Body of pancreas (tissue), 4 donors: ENCODE data around the gene SLC7A8. TPM values are rescaled to one million over a fixed set of nuclear protein-coding genes. Genes with fewer than 3 reads are reported as not detected.

Experiments used
- ATAC-seq: fragments of 150-250 bp; one replicate; pipeline ENCODE4 v1.9.1; 2016
- DNase-seq, 4 donors: peaks; one replicate each; pipeline ENCODE4 v3.0.0-alpha.2; 2019
- H3K27ac ChIP-seq, 4 donors: fragments of 200-600 bp; sonication (generic); 1 replicate in 3 of 4; 2 replicates in 1 of 4; pipeline versions ENCODE4 v1.5.1 to v1.6.1; 2016 to 2019; ENCODE audit warnings: mild to moderate bottlenecking in 1 of 4, mixed read lengths in 1 of 4, moderate library complexity in 1 of 4
- H3K27me3 ChIP-seq, 2 donors: fragments of 200-600 bp; sonication (generic); one replicate each; pipeline ENCODE4 v1.6.0; 2016; ENCODE audit warnings: mild to moderate bottlenecking in 1 of 2
- H3K36me3 ChIP-seq, 2 donors: fragments of 200-600 bp; sonication (generic); replicated peaks in 1 of 2; 2 replicates each; pipeline ENCODE4 v1.5.1; 2016; ENCODE audit warnings: low read depth in 2 of 2; ENCODE audit not compliant: insufficient read depth in 1 of 2
- H3K4me1 ChIP-seq: fragments of 200-600 bp; sonication (generic); one replicate; pipeline ENCODE4 v1.6.0; 2016
- H3K4me3 ChIP-seq, 2 donors: fragments of 200-600 bp; sonication (generic); 1 replicate in 1 of 2; 2 replicates in 1 of 2; pipeline ENCODE4 v1.5.1; 2016 to 2019
- H3K9me3 ChIP-seq, 3 donors: fragments of 200-600 bp; sonication (generic); 1 replicate in 2 of 3; 2 replicates in 1 of 3; pipeline ENCODE4 v1.5.1; 2016
- POLR2A ChIP-seq, 3 donors: fragments of 450-650 bp; IDR thresholded peaks; one replicate each; pipeline ENCODE4 v1.6.1; 2016; ENCODE audit warnings: antibody characterized with exemption in 3 of 3, mild to moderate bottlenecking in 2 of 3
- WGBS, 2 donors: methylation state at CpG; one replicate each; pipeline ENCODE4 v1.1.5; 2017; 5-methylcytosine and 5-hydroxymethylcytosine counted together
- intact Hi-C: fragments of 100-400 bp; cut with DNase I; formaldehyde crosslinking; loops from one replicate; pipeline ENCODE4 v1.15.1; 2023
- total RNA-seq, 2 donors: library from RNA; depleted of rRNA; stranded (reverse); fragments of >200 nt; gene quantifications; one replicate each; pipeline ENCODE4 v1.1.0, GENCODE V29; 2016
- TF ChIP-seq, protein P1 (sequence below), 7 experiments: fragments of 450-650 bp in 4 of 7; fragments of 200-600 bp in 3 of 7; sonication (generic) in 3 of 7; IDR thresholded peaks; one replicate each; pipeline ENCODE4 v1.5.1; 2016 to 2019; ENCODE audit warnings: antibody characterized with exemption in 7 of 7

SLC7A8 gene
- total RNA-seq, 2 donors from 2014 or later, result 17.8 to 18.2 TPM

- no peak for TF ChIP-seq POLR2A (IDR thresholded peaks at IDR 0.05)
- TF ChIP-seq, protein P1, sequence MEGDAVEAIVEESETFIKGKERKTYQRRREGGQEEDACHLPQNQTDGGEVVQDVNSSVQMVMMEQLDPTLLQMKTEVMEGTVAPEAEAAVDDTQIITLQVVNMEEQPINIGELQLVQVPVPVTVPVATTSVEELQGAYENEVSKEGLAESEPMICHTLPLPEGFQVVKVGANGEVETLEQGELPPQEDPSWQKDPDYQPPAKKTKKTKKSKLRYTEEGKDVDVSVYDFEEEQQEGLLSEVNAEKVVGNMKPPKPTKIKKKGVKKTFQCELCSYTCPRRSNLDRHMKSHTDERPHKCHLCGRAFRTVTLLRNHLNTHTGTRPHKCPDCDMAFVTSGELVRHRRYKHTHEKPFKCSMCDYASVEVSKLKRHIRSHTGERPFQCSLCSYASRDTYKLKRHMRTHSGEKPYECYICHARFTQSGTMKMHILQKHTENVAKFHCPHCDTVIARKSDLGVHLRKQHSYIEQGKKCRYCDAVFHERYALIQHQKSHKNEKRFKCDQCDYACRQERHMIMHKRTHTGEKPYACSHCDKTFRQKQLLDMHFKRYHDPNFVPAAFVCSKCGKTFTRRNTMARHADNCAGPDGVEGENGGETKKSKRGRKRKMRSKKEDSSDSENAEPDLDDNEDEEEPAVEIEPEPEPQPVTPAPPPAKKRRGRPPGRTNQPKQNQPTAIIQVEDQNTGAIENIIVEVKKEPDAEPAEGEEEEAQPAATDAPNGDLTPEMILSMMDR (IDR thresholded peaks at IDR 0.05), result no peak
- Histone ChIP-seq H3K4me1 (peaks cover 18% of the 10 kb centered on the region), H3K4me3 (no peak overlapping the region), H3K27me3 (no peaks in the 10 kb centered on the region), H3K9me3 (no peaks in the 10 kb centered on the region), H3K27ac (no peak overlapping the region), H3K36me3 (no peaks in the 10 kb centered on the region)
- ATAC-seq, result no peak
- 24 to 30% methylated on average over 3 of the region's 3 CpGs for WGBS, 2 donors
- no peak for DNase-seq
- intact Hi-C loops, result no loop called here
Observed at GRCh38 chr14:23193432-23193831, 10.0 kb upstream of the SLC7A8 start.

GRCh38 chr14:23187925-23188324 is 4.5 kb upstream of the SLC7A8 start:
- no peak for DNase-seq
- no peak for TF ChIP-seq POLR2A (IDR thresholded peaks at IDR 0.05)
- TF ChIP-seq, protein P1 (IDR thresholded peaks at IDR 0.05), result no peak
- H3K4me1 ChIP-seq, result no peaks in the 10 kb centered on the region
- H3K4me3 ChIP-seq, result no peak overlapping the region
- no peaks in the 10 kb centered on the region for H3K36me3 ChIP-seq
- H3K9me3 ChIP-seq, result no peaks in the 10 kb centered on the region
- no peaks in the 10 kb centered on the region for H3K27me3 ChIP-seq
- intact Hi-C loops, result loop anchor here (5.0 kb wide), 1 partner anchor 71 kb away; the partner anchor contains the start of gene CEBPE
- no peak for ATAC-seq
- H3K27ac ChIP-seq, result no peak overlapping the region
- WGBS, 2 donors, result 75 to 79% methylated on average over 2 of the region's 2 CpGs

- intact Hi-C loops, result loop anchor here (5.0 kb wide), 1 partner anchor 70 kb away; the partner anchor contains the start of gene CEBPE
- 35 to 40% methylated on average over 11 to 12 of the region's 12 CpGs for WGBS, 2 donors
- TF ChIP-seq POLR2A (IDR thresholded peaks at IDR 0.05), result no peak
- TF ChIP-seq, protein P1 (IDR thresholded peaks at IDR 0.05), result peak; percentile 62 to 96 (median 93)
- Histone ChIP-seq H3K27me3 (no peaks in the 10 kb centered on the region), H3K36me3 (no peaks in the 10 kb centered on the region), H3K27ac (no peak overlapping the region), H3K4me1 (peaks cover 4% of the 10 kb centered on the region), H3K9me3 (no peaks in the 10 kb centered on the region), H3K4me3 (no peak overlapping the region)
- ATAC-seq, result peak; percentile 77
- peak; percentile 65 to 82 (median 68) for DNase-seq
Observed at GRCh38 chr14:23186913-23187654, 3.6 kb upstream of the SLC7A8 start.

DNA sequence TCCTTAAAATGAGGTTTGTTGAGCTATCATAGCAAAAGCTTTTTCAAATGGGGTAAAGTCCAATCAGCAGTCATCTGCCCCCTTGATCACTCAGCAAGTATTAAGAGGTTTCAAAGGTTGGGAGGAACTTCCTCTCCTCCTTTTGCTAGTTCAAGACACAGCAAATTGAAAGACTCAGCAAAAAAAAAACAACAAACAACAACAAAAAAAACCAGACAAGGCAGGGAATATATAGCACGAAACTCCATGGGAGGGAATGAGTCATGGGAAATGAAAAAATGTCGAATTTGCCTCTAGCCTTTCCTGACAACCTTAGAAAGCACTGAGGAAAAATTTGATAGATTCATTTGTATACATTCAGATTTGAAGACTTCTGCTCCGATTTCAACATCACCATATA is 1.6 kb upstream of the SLC7A8 start:
- no peaks in the 10 kb centered on the region for H3K36me3 ChIP-seq
- H3K9me3 ChIP-seq, result no peaks in the 10 kb centered on the region
- no peak overlapping the region for H3K4me3 ChIP-seq
- H3K4me1 ChIP-seq, result peaks cover 8% of the 10 kb centered on the region
- intact Hi-C loops, result loop anchor here (5.0 kb wide), 1 partner anchor 68 kb away; the partner anchor contains the start of gene CEBPE
- no peaks in the 10 kb centered on the region for H3K27me3 ChIP-seq
- TF ChIP-seq, protein P1 (IDR thresholded peaks at IDR 0.05), result no peak
- ATAC-seq (no peak), DNase-seq (no peak)
- H3K27ac ChIP-seq, result no peak overlapping the region
- WGBS, 2 donors, result 59 to 70% methylated on average over 3 of the region's 3 CpGs

DNA sequence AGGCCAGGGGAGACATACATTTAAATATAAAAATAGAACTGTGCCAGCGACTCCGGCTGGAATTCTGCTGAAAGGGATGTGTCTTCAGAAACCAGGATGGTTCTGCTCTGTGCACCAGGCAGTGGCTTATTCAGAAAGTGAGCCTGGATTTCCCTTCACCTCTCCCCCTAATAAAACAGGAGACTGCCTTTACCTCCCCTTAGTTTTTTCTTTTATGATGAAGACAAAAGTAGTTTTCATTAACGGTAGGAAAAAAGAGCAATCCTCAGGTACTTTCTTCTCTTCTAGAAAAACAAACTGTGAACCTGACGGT is 346 bp downstream of the SLC7A8 start:
- intact Hi-C loops, result no loop called here
- Histone ChIP-seq H3K4me1 (peaks cover 8% of the 10 kb centered on the region), H3K27me3 (no peaks in the 10 kb centered on the region), H3K36me3 (no peaks in the 10 kb centered on the region), H3K27ac (peak overlapping the region in 3 of 4 donors; percentile 2 to 36 (median 4)), H3K4me3 (no peak overlapping the region), H3K9me3 (no peaks in the 10 kb centered on the region)
- no peak for TF ChIP-seq POLR2A (IDR thresholded peaks at IDR 0.05)
- TF ChIP-seq, protein P1 (IDR thresholded peaks at IDR 0.05), result no peak
- ATAC-seq (peak; percentile 38), DNase-seq (peak in 1 of 4 donors; percentile 24)
- WGBS, 2 donors, result 0% methylated on average over 4 of the region's 4 CpGs
